Prostate gland (tissue), 2 donors: ENCODE results near the gene STAT4. TPM values are rescaled to one million over a fixed set of nuclear protein-coding genes. Genes with fewer than 3 reads are reported as not detected.

Experiments
- DNase-seq: peaks from one replicate; pipeline ENCODE4 v3.0.0-alpha.2; 2019; ENCODE audit warnings: low spot score
- H3K27ac ChIP-seq, 2 donors: fragments of 200-600 bp; sonication (generic); 2 replicates each; pipeline ENCODE4 v1.5.1; 2017 to 2019
- H3K27me3 ChIP-seq: fragments of 200-600 bp; sonication (generic); replicated peaks from 2 replicates; pipeline ENCODE4 v1.5.1; 2019; ENCODE audit not compliant: insufficient read depth
- H3K36me3 ChIP-seq, 2 donors: fragments of 200-600 bp; sonication (generic); 1 replicate in 1 of 2; 2 replicates in 1 of 2; pipeline versions ENCODE4 v1.5.1 to v1.8.1; 2017 to 2019
- H3K4me1 ChIP-seq: fragments of 200-600 bp; sonication (generic); replicated peaks from 2 replicates; pipeline ENCODE4 v1.5.1; 2019
- H3K4me3 ChIP-seq, 2 donors: fragments of 200-600 bp; sonication (generic); 2 replicates each; pipeline ENCODE4 v1.5.1; 2017 to 2019
- H3K9me3 ChIP-seq: fragments of 200-600 bp; sonication (generic); 2 replicates; pipeline ENCODE4 v1.5.1; 2017
- CTCF ChIP-seq, 4 experiments: fragments of 200-600 bp in 2 of 4; fragments of 450-650 bp in 2 of 4; sonication (generic) in 2 of 4; IDR thresholded peaks; 1 replicate in 3 of 4; 2 replicates in 1 of 4; pipeline ENCODE4 v1.5.1; 2016 to 2019; ENCODE audit warnings: antibody characterized with exemption in 4 of 4, mild to moderate bottlenecking in 2 of 4, moderate library complexity in 2 of 4
- POLR2A ChIP-seq: fragments of 450-650 bp; IDR thresholded peaks from one replicate; pipeline ENCODE4 v1.6.1; 2016; ENCODE audit warnings: antibody characterized with exemption, mild to moderate bottlenecking
- POLR2AphosphoS5 ChIP-seq: sonication (generic); formaldehyde crosslinking; IDR thresholded peaks from one replicate; pipeline ENCODE4 v1.6.1; 2017; ENCODE audit warnings: antibody characterized with exemption
- WGBS: methylation state at CpG from one replicate; pipeline ENCODE4 v1.1.5; 2018; 5-methylcytosine and 5-hydroxymethylcytosine counted together
- intact Hi-C: fragments of 100-400 bp; cut with DNase I; formaldehyde crosslinking; loops from one replicate; pipeline ENCODE4 v1.14.2; 2022
- total RNA-seq, 2 donors: library from RNA; depleted of rRNA; stranded (reverse); fragments of >200 nt; gene quantifications; one replicate each; pipeline ENCODE4 v1.1.0, GENCODE V29; 2016

STAT4 gene
- total RNA-seq, 2 donors from 2014 or later, result 0.41 to 8.8 TPM

GRCh38 chr2:191187105-191187829 is 36.5 kb upstream of the STAT4 start:
- TF ChIP-seq POLR2AphosphoS5 (no peak), CTCF (IDR thresholded peaks at IDR 0.05) (no peak), POLR2A (no peak)
- intact Hi-C loops, result no loop called here
- no peaks in the 10 kb centered on the region for H3K27me3 ChIP-seq
- no peak overlapping the region for H3K27ac ChIP-seq
- no peaks in the 10 kb centered on the region for H3K9me3 ChIP-seq
- H3K4me3 ChIP-seq, result no peak overlapping the region
- 83% methylated on average over 9 of the region's 9 CpGs for WGBS
- no peak for DNase-seq
- no peaks in the 10 kb centered on the region for H3K36me3 ChIP-seq
- H3K4me1 ChIP-seq, result no peaks in the 10 kb centered on the region

- TF ChIP-seq POLR2A, result no peak
- no peak for TF ChIP-seq POLR2AphosphoS5
- TF ChIP-seq CTCF (IDR thresholded peaks at IDR 0.05), result no peak
- H3K4me1 ChIP-seq, result no peaks in the 10 kb centered on the region
- WGBS, result 42% methylated on average over 2 of the region's 2 CpGs
- no peak overlapping the region for H3K27ac ChIP-seq
- H3K36me3 ChIP-seq, result no peaks in the 10 kb centered on the region
- no peaks in the 10 kb centered on the region for H3K9me3 ChIP-seq
- H3K4me3 ChIP-seq, result no peak overlapping the region
- no peaks in the 10 kb centered on the region for H3K27me3 ChIP-seq
- intact Hi-C loops, result no loop called here
- no peak for DNase-seq
Observed at GRCh38 chr2:191184457-191184856, 33.7 kb upstream of the STAT4 start.

- Histone ChIP-seq H3K9me3 (no peaks in the 10 kb centered on the region), H3K27me3 (no peaks in the 10 kb centered on the region), H3K4me1 (no peaks in the 10 kb centered on the region), H3K27ac (no peak overlapping the region), H3K4me3 (no peak overlapping the region), H3K36me3 (no peaks in the 10 kb centered on the region)
- no peak for DNase-seq
- intact Hi-C loops, result no loop called here
- no peak for TF ChIP-seq POLR2A
Observed at GRCh38 chr2:191183516-191183915, 32.7 kb upstream of the STAT4 start.

- H3K4me3 ChIP-seq, result no peak overlapping the region
- intact Hi-C loops, result no loop called here
- TF ChIP-seq CTCF (IDR thresholded peaks at IDR 0.05) (no peak), POLR2A (no peak), POLR2AphosphoS5 (no peak)
- no peak for DNase-seq
- no peaks in the 10 kb centered on the region for H3K9me3 ChIP-seq
- H3K36me3 ChIP-seq, result no peaks in the 10 kb centered on the region
- no peak overlapping the region for H3K27ac ChIP-seq
- no peaks in the 10 kb centered on the region for H3K4me1 ChIP-seq
- no peaks in the 10 kb centered on the region for H3K27me3 ChIP-seq
- WGBS, result 95% methylated on average over 2 of the region's 2 CpGs
Observed at GRCh38 chr2:191183081-191183480, 32.3 kb upstream of the STAT4 start.

- H3K27ac ChIP-seq, result no peak overlapping the region
- no peaks in the 10 kb centered on the region for H3K9me3 ChIP-seq
- H3K4me1 ChIP-seq, result no peaks in the 10 kb centered on the region
- DNase-seq, result no peak
- H3K4me3 ChIP-seq, result no peak overlapping the region
- TF ChIP-seq POLR2A, result no peak
- TF ChIP-seq POLR2AphosphoS5, result no peak
- TF ChIP-seq CTCF (IDR thresholded peaks at IDR 0.05), result no peak
- intact Hi-C loops, result no loop called here
- H3K36me3 ChIP-seq, result no peaks in the 10 kb centered on the region
- no peaks in the 10 kb centered on the region for H3K27me3 ChIP-seq
Observed at GRCh38 chr2:191180713-191181112, 29.9 kb upstream of the STAT4 start.
